Measurements from ENCODE around the gene ADORA3. TPM values are rescaled to one million over a fixed set of nuclear protein-coding genes. Genes with fewer than 3 reads are reported as not detected.

ADORA3 gene
- total RNA-seq, 1 experiment from 2014 or later = not detected

GRCh38 chr1:111507411-111508201 lies 4.2 kb upstream of the ADORA3 start:
- DNase-seq (ENCODE audit: low read depth) = peak; percentile 93

GRCh38 chr1:111506561-111506960 lies 3.1 kb upstream of the ADORA3 start:
- DNase-seq (ENCODE audit: low read depth) = no peak

GRCh38 chr1:111505641-111506119 lies 2.2 kb upstream of the ADORA3 start:
- DNase-seq (ENCODE audit: low read depth) = no peak

- DNase-seq (ENCODE audit: low read depth) = no peak
These were observed 664 bp upstream of the ADORA3 start for GRCh38 chr1:111504097-111504496.

- DNase-seq (ENCODE audit: low read depth) = no peak
These were observed 1.8 kb downstream of the ADORA3 start for GRCh38 chr1:111501645-111502044.

- no peak for DNase-seq (ENCODE audit: low read depth)
These were observed 4.2 kb downstream of the ADORA3 start for GRCh38 chr1:111499026-111499785.

- no peak for DNase-seq (ENCODE audit: low read depth)
These were observed 5.8 kb downstream of the ADORA3 start for GRCh38 chr1:111497592-111497991.

- DNase-seq (ENCODE audit: low read depth) = peak; percentile 6
These were observed 7.0 kb downstream of the ADORA3 start for GRCh38 chr1:111496398-111496797.

- no peak for DNase-seq (ENCODE audit: low read depth)
These were observed 12.4 kb downstream of the ADORA3 start for GRCh38 chr1:111491070-111491469.

- DNase-seq (ENCODE audit: low read depth) = no peak
These were observed 13.2 kb downstream of the ADORA3 start for GRCh38 chr1:111490220-111490619.

- DNase-seq (ENCODE audit: low read depth) = no peak
These were observed 13.8 kb downstream of the ADORA3 start for GRCh38 chr1:111489604-111490003.

GRCh38 chr1:111488669-111489068 lies 14.8 kb downstream of the ADORA3 start:
- no peak for DNase-seq (ENCODE audit: low read depth)

- no peak for DNase-seq (ENCODE audit: low read depth)
These were observed 16.3 kb downstream of the ADORA3 start for GRCh38 chr1:111487133-111487532.

- no peak for DNase-seq (ENCODE audit: low read depth)
These were observed 17.0 kb downstream of the ADORA3 start for GRCh38 chr1:111486431-111486830.

- DNase-seq (ENCODE audit: low read depth) = peak; percentile 52
These were observed 18.9 kb downstream of the ADORA3 start for GRCh38 chr1:111484391-111485026.

GRCh38 chr1:111483876-111484275 lies 19.6 kb downstream of the ADORA3 start:
- DNase-seq (ENCODE audit: low read depth) = no peak

- DNase-seq (ENCODE audit: low read depth) = no peak
These were observed 20.3 kb downstream of the ADORA3 start for GRCh38 chr1:111483166-111483565.

GRCh38 chr1:111481387-111482221 lies 21.8 kb downstream of the ADORA3 start:
- peak; percentile 77 for DNase-seq (ENCODE audit: low read depth)

- no peak for DNase-seq (ENCODE audit: low read depth)
These were observed 22.8 kb downstream of the ADORA3 start for GRCh38 chr1:111480674-111481073.

GRCh38 chr1:111476761-111477309 lies 26.6 kb downstream of the ADORA3 start:
- no peak for DNase-seq (ENCODE audit: low read depth)

- no peak for DNase-seq (ENCODE audit: low read depth)
These were observed 27.2 kb downstream of the ADORA3 start for GRCh38 chr1:111476214-111476613.
